GM19099 (cell line): ENCODE data around the gene GMEB2.
A peak's percentile ranks its signal among the peaks of the same experiment; 100 is the strongest.

ENCODE experiments used
- POLR2A ChIP-seq: IDR thresholded peaks from 3 replicates; pipeline ENCODE4 v1.6.1; 2011; ENCODE audit warnings: low read depth; ENCODE audit not compliant: insufficient read length; ENCODE audit errors: extremely low read depth

Gene GMEB2

DNA sequence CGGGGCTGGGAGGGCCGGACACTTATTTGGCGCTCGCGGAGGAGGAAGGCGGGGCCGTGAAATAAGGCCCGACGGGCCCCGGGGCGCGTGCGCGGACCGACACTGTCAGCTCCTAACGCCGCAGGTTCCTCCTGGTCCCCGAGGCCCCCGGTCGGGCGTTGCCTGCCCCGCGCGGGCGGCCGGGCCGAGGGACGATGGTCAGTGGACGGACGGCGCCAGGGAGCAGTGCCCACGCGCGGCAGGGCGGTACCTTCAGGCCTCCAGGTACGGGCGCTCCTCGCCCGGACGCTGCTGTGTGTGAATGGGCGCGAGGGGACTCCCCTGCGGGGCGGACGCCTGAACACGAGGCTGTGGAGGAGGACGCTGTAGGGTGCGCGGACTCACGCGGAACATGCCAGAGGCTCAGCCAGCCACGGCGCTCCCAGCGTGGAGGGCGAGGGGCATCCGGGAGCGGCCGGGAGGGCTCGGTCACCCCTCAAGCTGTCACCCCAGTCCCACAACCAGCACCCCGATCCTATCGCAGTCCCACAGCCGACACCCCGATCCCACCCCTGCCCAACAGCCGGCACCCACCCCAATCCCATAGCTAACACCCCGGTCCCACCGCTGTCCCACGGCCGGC lies 339 bp upstream of the GMEB2 start:
- peak; percentile 76 for TF ChIP-seq POLR2A

DNA sequence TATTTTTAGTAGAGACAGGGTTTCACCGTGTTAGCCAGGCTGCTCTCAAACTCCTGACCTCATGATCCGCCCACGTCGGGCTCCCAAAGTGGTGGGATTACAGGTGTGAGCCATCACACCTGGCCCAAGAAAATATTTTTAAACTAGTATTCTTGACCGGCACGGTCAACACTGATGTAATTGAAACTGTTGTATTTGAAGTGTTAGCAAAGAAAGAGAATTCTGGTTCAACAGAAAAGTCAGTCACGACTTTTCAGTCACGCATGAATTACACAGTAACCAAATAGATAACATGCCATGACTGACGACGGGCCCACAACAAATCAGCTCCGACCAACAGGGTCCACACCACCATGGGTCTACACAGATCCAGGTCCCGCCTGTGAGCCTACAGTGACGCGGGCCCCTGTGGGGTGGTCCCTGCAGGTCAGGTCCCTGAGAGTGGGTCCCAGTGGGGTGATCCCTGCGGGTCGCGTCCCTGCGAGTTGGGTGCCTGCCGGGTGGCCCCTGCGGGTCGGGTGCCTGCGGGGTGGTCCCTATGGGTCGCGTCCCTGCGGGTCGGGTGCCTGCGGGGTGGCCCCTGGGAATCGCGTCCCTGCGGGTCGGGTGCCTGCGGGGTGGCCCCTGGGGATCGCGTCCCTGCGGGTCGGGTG lies 1.0 kb downstream of the GMEB2 start:
- no peak for TF ChIP-seq POLR2A

GRCh38 chr20:63624486-63624885 lies 2.4 kb downstream of the GMEB2 start:
- no peak for TF ChIP-seq POLR2A

DNA sequence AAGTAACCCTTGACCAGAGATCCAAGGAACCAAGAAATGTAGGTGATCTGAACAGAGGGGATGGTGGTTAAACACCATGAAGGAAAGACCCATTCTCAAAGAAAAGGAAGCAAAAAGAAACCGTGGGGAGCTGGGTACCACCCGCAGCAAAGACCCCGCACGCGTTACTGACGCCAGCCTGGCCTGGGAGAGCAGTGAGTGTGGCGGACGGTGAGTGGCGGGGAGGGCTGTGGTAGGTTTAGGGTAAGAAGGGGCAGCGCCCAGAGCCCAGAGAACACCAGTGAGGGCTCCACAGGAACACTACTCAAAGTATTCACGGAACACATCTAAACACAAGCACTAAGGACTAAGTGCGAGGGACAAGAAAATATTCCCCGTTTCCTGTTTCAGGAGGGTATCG lies 4.2 kb downstream of the GMEB2 start:
- no peak for TF ChIP-seq POLR2A

DNA sequence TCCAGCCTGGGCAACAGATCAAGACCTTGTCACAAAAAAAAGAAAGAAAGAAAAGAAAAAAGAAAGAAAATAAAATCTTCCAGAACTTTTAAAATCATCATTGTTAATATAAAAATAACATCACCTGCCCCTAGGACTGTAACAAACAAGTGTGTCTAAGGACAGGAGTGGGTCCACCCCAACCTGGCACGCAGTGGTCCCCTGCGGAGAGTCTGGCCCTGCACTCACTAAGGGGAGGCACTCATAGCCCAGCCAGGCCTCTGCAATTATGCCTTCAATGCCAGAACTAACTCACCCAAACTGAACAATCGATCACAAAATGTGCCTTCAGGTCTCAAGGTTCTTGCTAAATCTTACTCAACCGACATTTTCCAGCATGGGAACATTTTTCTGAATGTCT lies 4.8 kb downstream of the GMEB2 start:
- TF ChIP-seq POLR2A: no peak

- no peak for TF ChIP-seq POLR2A
Observed at GRCh38 chr20:63620991-63621390, 5.9 kb downstream of the GMEB2 start.

DNA sequence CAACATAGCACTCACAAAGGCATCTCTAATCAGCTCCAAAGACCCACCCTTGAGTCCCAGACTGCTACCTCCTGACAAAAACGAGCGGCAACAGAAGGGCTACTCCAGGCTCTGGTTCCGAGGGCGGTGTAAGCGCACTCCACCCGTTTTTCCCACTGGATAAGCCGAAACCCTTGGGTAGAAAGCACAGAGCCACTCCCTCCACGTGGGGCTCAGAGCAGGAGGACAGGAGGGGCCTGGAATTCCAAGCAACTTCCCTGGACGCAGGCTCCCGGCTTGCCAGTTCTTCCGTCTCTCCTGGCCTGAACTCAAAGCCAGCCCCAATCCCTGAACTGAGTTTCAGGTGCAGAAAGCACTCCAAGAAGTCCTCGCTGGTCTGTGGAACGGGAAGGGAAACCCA lies 7.4 kb downstream of the GMEB2 start:
- TF ChIP-seq POLR2A: no peak

GRCh38 chr20:63619086-63619485 lies 7.8 kb downstream of the GMEB2 start:
- no peak for TF ChIP-seq POLR2A

GRCh38 chr20:63618291-63618980 lies 8.5 kb downstream of the GMEB2 start:
- no peak for TF ChIP-seq POLR2A

GRCh38 chr20:63617876-63618265 lies 9.0 kb downstream of the GMEB2 start:
- no peak for TF ChIP-seq POLR2A

GRCh38 chr20:63617092-63617875 lies 9.6 kb downstream of the GMEB2 start:
- no peak for TF ChIP-seq POLR2A

DNA sequence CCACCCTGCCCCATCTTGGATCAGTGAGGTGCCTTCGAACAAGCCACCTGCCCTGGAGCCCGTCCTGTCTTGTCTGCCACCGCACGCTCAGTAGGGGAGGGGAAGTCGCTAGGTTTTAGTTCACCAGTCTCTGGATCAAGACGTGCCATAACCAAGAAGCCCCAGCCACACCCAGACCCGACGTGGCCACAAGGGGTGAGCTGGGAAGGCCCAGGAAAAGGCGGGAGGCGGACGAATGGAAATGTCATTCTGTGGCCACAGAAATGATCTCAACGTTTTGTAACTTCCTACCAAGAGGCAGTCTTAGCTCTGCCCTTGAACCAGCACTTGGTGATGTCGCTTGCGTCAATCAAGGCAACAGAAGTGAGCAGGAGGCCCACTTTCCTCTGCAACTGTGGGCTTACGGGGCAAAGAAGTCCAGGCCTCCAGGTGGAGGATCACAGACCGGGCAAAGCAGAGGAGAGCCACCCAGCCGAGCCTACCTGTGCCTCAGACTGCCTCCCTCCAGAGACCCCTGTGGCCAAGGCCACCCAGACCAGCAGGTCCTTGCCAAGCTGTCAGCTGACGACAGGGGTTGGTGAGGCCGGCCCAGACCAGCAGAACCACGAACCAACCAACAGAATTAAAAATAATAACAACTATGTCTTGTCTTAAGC lies 14.5 kb downstream of the GMEB2 start:
- no peak for TF ChIP-seq POLR2A

DNA sequence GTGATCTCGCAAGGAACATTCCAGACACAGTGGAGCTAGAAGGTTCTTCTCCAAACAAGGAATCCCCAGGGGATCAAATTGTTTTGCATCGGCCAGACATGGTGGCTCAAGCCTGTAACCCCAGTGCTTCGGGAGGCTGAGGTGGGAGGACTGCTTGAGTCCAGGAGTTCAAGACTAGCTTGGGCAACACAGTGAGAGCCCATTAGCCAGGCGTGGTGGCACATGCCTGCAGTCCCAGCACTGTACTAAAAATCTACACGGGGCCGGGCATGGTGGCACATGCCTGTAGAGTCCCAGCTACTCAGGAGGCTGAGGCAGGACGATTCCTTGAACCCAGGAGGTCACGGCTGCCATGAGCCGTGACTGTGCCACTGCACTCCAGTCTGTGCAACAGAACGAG lies 15.3 kb downstream of the GMEB2 start:
- no peak for TF ChIP-seq POLR2A

- TF ChIP-seq POLR2A: no peak
Observed at GRCh38 chr20:63610581-63611435, 16.1 kb downstream of the GMEB2 start.
